CD4-positive, alpha-beta T cell treated with Interferon gamma for 1 hour (primary cell): Measurements from ENCODE around the gene ARID2.

Experiments
- DNase-seq: peaks from one replicate; pipeline ENCODE4 v3.0.0-alpha.2; 2020

The ARID2 gene

GRCh38 chr12:45729233-45730083 is at the start of gene ARID2:
TSS of gene ARID2 (plus strand) at chr12:45729706. CDS start at chr12:45729837, 131 bp downstream.
- DNase-seq = peak; percentile 64

GRCh38 chr12:45680362-45680761 is 49.1 kb upstream of the ARID2 start:
- no peak for DNase-seq

- DNase-seq = no peak
Observed at GRCh38 chr12:45681465-45681864, 48.0 kb upstream of the ARID2 start.

GRCh38 chr12:45685680-45686079 is 43.8 kb upstream of the ARID2 start:
- DNase-seq = no peak

GRCh38 chr12:45687081-45688015 is 42.2 kb upstream of the ARID2 start:
- DNase-seq = no peak

- DNase-seq = no peak
Observed at GRCh38 chr12:45688183-45688582, 41.3 kb upstream of the ARID2 start.

- no peak for DNase-seq
Observed at GRCh38 chr12:45695035-45695434, 34.5 kb upstream of the ARID2 start.

- DNase-seq = no peak
Observed at GRCh38 chr12:45695606-45696005, 33.9 kb upstream of the ARID2 start.

GRCh38 chr12:45696049-45696448 is 33.5 kb upstream of the ARID2 start:
- no peak for DNase-seq

- no peak for DNase-seq
Observed at GRCh38 chr12:45697371-45697770, 32.1 kb upstream of the ARID2 start.

- no peak for DNase-seq
Observed at GRCh38 chr12:45701296-45701695, 28.2 kb upstream of the ARID2 start.

GRCh38 chr12:45703942-45704341 is 25.6 kb upstream of the ARID2 start:
- no peak for DNase-seq

GRCh38 chr12:45704968-45705367 is 24.5 kb upstream of the ARID2 start:
- DNase-seq = no peak

GRCh38 chr12:45705404-45705803 is 24.1 kb upstream of the ARID2 start:
- no peak for DNase-seq

GRCh38 chr12:45707241-45707857 is 22.2 kb upstream of the ARID2 start:
- no peak for DNase-seq

GRCh38 chr12:45708363-45708762 is 21.1 kb upstream of the ARID2 start:
- DNase-seq = no peak

GRCh38 chr12:45708901-45709300 is 20.6 kb upstream of the ARID2 start:
- DNase-seq = no peak

GRCh38 chr12:45712319-45712718 is 17.2 kb upstream of the ARID2 start:
- DNase-seq = no peak

- no peak for DNase-seq
Observed at GRCh38 chr12:45713078-45713477, 16.4 kb upstream of the ARID2 start.

- no peak for DNase-seq
Observed at GRCh38 chr12:45718306-45718705, 11.2 kb upstream of the ARID2 start.

- no peak for DNase-seq
Observed at GRCh38 chr12:45720069-45720468, 9.4 kb upstream of the ARID2 start.

- no peak for DNase-seq
Observed at GRCh38 chr12:45721369-45721768, 8.1 kb upstream of the ARID2 start.

GRCh38 chr12:45721954-45722353 is 7.6 kb upstream of the ARID2 start:
- no peak for DNase-seq
